ENCODE measurements around the gene PLXDC2.

PLXDC2 gene

GRCh38 chr10:19795684-19796083, 20.5 kb upstream of the PLXDC2 start:
- no peak overlapping the region for H3K4me3 ChIP-seq (ENCODE audit: low read depth, low read length)
- no peak for TF ChIP-seq CTCF (IDR thresholded peaks at IDR 0.05; ENCODE audit: borderline replicate concordance, insufficient read depth, low read depth, low read length)

- no peak for TF ChIP-seq CTCF (IDR thresholded peaks at IDR 0.05; ENCODE audit: borderline replicate concordance, insufficient read depth, low read depth, low read length)
Observed at GRCh38 chr10:19800161-19800560, 16.1 kb upstream of the PLXDC2 start.

GRCh38 chr10:19801369-19801768, 14.9 kb upstream of the PLXDC2 start:
- H3K4me3 ChIP-seq (ENCODE audit: low read depth, low read length), result no peak overlapping the region

More at GRCh38 chr10:19800161-19800560, 16.1 kb upstream of the PLXDC2 start:
- H3K4me3 ChIP-seq (ENCODE audit: low read depth, low read length), result no peak overlapping the region

GRCh38 chr10:19803676-19804075, 12.6 kb upstream of the PLXDC2 start:
- no peak for TF ChIP-seq CTCF (IDR thresholded peaks at IDR 0.05; ENCODE audit: borderline replicate concordance, insufficient read depth, low read depth, low read length)

More at GRCh38 chr10:19801369-19801768, 14.9 kb upstream of the PLXDC2 start:
- no peak for TF ChIP-seq CTCF (IDR thresholded peaks at IDR 0.05; ENCODE audit: borderline replicate concordance, insufficient read depth, low read depth, low read length)

GRCh38 chr10:19809481-19809880, 6.8 kb upstream of the PLXDC2 start:
- no peak overlapping the region for H3K4me3 ChIP-seq (ENCODE audit: low read depth, low read length)
- no peak for TF ChIP-seq CTCF (IDR thresholded peaks at IDR 0.05; ENCODE audit: borderline replicate concordance, insufficient read depth, low read depth, low read length)

More at GRCh38 chr10:19803676-19804075, 12.6 kb upstream of the PLXDC2 start:
- H3K4me3 ChIP-seq (ENCODE audit: low read depth, low read length), result no peak overlapping the region

- TF ChIP-seq CTCF (IDR thresholded peaks at IDR 0.05; ENCODE audit: borderline replicate concordance, insufficient read depth, low read depth, low read length), result no peak
- no peak overlapping the region for H3K4me3 ChIP-seq (ENCODE audit: low read depth, low read length)
Observed at GRCh38 chr10:19811540-19811939, 4.7 kb upstream of the PLXDC2 start.

- H3K4me3 ChIP-seq (ENCODE audit: low read depth, low read length), result no peak overlapping the region
- no peak for TF ChIP-seq CTCF (IDR thresholded peaks at IDR 0.05; ENCODE audit: borderline replicate concordance, insufficient read depth, low read depth, low read length)
Observed at GRCh38 chr10:19812976-19813375, 3.3 kb upstream of the PLXDC2 start.

All from GM12875 (cell line).